ENCODE data around the gene DST. TPM values are rescaled to one million over a fixed set of nuclear protein-coding genes. Genes with fewer than 3 reads are reported as not detected.

DST gene
- total and polyA plus RNA-seq, 2 experiments from 2014 or later, result 103 to 369 TPM

DNA sequence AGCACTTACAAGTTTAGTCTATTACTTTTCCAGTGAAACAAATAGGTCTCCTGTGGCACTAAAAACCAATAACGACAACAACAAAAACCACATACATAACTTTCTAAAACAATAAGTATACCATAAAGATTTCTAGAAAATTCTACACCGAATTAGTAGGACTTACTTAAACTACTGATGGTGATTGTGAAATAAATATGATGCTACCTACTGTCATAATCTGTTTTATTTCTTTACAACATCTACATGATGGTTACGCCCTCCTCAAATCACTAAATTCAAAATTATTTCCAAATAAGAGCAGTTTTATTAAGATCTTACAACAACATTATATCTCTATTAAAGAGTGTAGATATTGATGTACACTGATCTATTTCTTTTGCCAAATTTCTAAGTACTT, 147.0 kb downstream of the DST start:
- TF ChIP-seq, protein P1, sequence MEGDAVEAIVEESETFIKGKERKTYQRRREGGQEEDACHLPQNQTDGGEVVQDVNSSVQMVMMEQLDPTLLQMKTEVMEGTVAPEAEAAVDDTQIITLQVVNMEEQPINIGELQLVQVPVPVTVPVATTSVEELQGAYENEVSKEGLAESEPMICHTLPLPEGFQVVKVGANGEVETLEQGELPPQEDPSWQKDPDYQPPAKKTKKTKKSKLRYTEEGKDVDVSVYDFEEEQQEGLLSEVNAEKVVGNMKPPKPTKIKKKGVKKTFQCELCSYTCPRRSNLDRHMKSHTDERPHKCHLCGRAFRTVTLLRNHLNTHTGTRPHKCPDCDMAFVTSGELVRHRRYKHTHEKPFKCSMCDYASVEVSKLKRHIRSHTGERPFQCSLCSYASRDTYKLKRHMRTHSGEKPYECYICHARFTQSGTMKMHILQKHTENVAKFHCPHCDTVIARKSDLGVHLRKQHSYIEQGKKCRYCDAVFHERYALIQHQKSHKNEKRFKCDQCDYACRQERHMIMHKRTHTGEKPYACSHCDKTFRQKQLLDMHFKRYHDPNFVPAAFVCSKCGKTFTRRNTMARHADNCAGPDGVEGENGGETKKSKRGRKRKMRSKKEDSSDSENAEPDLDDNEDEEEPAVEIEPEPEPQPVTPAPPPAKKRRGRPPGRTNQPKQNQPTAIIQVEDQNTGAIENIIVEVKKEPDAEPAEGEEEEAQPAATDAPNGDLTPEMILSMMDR (IDR thresholded peaks at IDR 0.05; ENCODE audit: poor library complexity), result no peak
- TF ChIP-seq EZH2 (IDR thresholded peaks at IDR 0.05; ENCODE audit: borderline replicate concordance) (no peak), EZH2phosphoT487 (IDR thresholded peaks at IDR 0.05; ENCODE audit: low read depth, severe bottlenecking, unreplicated experiment) (no peak)
- H3K4me3 ChIP-seq, result no peak overlapping the region
- 96% methylated on average over 3 of the region's 3 CpGs for WGBS (ENCODE audit: low lambda C conversion rate, missing lambda C conversion rate)
- no peak for DNase-seq (ENCODE audit: low spot score)
- H3K9me2 ChIP-seq (replicated peaks; ENCODE audit: insufficient read depth), result no peaks in the 10 kb centered on the region
- H2AFZ ChIP-seq, result no peak overlapping the region
- H4K20me1 ChIP-seq (ENCODE audit: insufficient read depth, poor library complexity, severe bottlenecking), result no peaks in the 10 kb centered on the region
- H3K27ac ChIP-seq, result no peak overlapping the region
- H3K9me3 ChIP-seq (ENCODE audit: low read depth), result no peaks in the 10 kb centered on the region
- H3K36me3 ChIP-seq (replicated peaks; ENCODE audit: insufficient read depth, low read depth), result peaks cover 4% of the 10 kb centered on the region
- H3K79me2 ChIP-seq, result no peaks in the 10 kb centered on the region
- H3K4me2 ChIP-seq, result no peak overlapping the region
- no peaks in the 10 kb centered on the region for H3K4me1 ChIP-seq (ENCODE audit: insufficient read depth)
- no peaks in the 10 kb centered on the region for H3K27me3 ChIP-seq

DNA sequence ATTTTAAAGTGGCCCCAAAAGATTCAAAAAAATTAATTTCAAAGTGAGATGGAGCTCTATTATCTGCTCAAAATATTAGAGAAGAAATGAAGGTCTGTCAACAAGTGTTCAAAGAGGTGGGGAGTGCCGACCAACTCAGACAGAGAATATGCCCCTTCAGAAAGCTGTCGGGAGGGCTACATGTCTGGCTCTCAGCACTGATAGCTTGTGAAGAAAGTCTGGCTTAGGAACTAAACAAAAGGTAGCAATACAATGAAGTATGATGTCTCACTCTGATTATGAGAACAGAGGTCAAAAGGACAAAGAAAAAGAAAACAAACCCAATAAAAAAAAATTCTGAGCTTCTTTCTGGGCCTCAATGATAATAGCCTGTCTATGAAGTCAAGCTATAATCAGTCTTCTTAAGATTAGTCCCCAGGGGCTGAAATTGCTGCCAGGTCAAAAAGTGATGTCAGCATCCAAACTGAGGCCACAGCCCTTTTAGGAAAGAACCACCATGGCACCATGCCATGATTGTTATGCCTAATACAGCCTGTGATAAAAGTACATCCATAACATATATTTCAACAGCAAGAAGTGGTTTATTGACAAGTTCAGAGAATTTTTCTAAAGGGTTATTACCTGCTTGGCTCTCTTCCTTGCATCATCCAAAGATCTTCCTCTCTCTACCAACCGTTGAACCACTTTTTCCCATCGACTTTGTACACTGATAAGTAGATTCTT, 150.9 kb downstream of the DST start:
- TF ChIP-seq, protein P1 (IDR thresholded peaks at IDR 0.05; ENCODE audit: poor library complexity), result no peak
- H3K9me3 ChIP-seq (ENCODE audit: low read depth), result no peaks in the 10 kb centered on the region
- no peaks in the 10 kb centered on the region for H3K9me2 ChIP-seq (replicated peaks; ENCODE audit: insufficient read depth)
- no peaks in the 10 kb centered on the region for H3K79me2 ChIP-seq
- no peak overlapping the region for H2AFZ ChIP-seq
- H3K4me3 ChIP-seq, result no peak overlapping the region
- 87% methylated on average over 4 of the region's 4 CpGs for WGBS (ENCODE audit: low lambda C conversion rate, missing lambda C conversion rate)
- H3K36me3 ChIP-seq (replicated peaks; ENCODE audit: insufficient read depth, low read depth), result no peaks in the 10 kb centered on the region
- H4K20me1 ChIP-seq (ENCODE audit: insufficient read depth, poor library complexity, severe bottlenecking), result no peaks in the 10 kb centered on the region
- H3K27me3 ChIP-seq, result no peaks in the 10 kb centered on the region
- H3K4me1 ChIP-seq (ENCODE audit: insufficient read depth), result no peaks in the 10 kb centered on the region
- no peak overlapping the region for H3K4me2 ChIP-seq
- H3K27ac ChIP-seq, result no peak overlapping the region
- DNase-seq (ENCODE audit: low spot score), result no peak

- H3K36me3 ChIP-seq (replicated peaks; ENCODE audit: insufficient read depth, low read depth), result no peaks in the 10 kb centered on the region
- H3K9me3 ChIP-seq (ENCODE audit: low read depth), result no peaks in the 10 kb centered on the region
- H3K4me3 ChIP-seq, result no peak overlapping the region
- H3K4me1 ChIP-seq (ENCODE audit: insufficient read depth), result no peaks in the 10 kb centered on the region
- WGBS (ENCODE audit: low lambda C conversion rate, missing lambda C conversion rate), result 96% methylated on average over 2 of the region's 2 CpGs
- H3K79me2 ChIP-seq, result no peaks in the 10 kb centered on the region
- H4K20me1 ChIP-seq (ENCODE audit: insufficient read depth, poor library complexity, severe bottlenecking), result no peaks in the 10 kb centered on the region
- no peak overlapping the region for H2AFZ ChIP-seq
- H3K27me3 ChIP-seq, result no peaks in the 10 kb centered on the region
- H3K9me2 ChIP-seq (replicated peaks; ENCODE audit: insufficient read depth), result no peaks in the 10 kb centered on the region
- no peak overlapping the region for H3K4me2 ChIP-seq
- H3K27ac ChIP-seq, result no peak overlapping the region
- TF ChIP-seq EZH2 (IDR thresholded peaks at IDR 0.05; ENCODE audit: borderline replicate concordance) (no peak), EZH2phosphoT487 (IDR thresholded peaks at IDR 0.05; ENCODE audit: low read depth, severe bottlenecking, unreplicated experiment) (no peak)
- TF ChIP-seq, protein P1 (IDR thresholded peaks at IDR 0.05; ENCODE audit: poor library complexity), result no peak
- no peak for DNase-seq (ENCODE audit: low spot score)
These were observed 151.7 kb downstream of the DST start for GRCh38 chr6:56490993-56491392.

DNA sequence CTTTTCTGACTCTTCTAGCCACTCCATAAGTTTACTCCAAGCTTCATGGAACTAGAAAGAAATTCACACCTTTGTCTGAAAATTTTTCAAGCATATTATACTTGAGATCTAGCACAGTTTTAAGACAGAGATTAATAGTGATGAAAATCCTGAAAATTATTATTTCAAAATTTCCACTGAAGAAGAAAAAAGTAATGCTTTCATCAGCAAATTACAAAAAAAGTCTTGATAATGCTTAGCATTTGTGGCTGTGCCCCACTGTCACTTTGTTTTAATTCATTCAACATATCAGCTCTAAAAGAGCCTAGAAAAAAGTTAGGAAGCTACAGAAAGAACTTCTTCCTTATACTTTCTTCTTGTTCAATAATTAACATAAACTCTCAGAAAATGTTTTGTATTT, 153.1 kb downstream of the DST start:
- no peak overlapping the region for H3K4me3 ChIP-seq
- no peaks in the 10 kb centered on the region for H3K9me2 ChIP-seq (replicated peaks; ENCODE audit: insufficient read depth)
- H3K27ac ChIP-seq, result no peak overlapping the region
- H3K79me2 ChIP-seq, result no peaks in the 10 kb centered on the region
- DNase-seq (ENCODE audit: low spot score), result no peak
- no peaks in the 10 kb centered on the region for H3K36me3 ChIP-seq (replicated peaks; ENCODE audit: insufficient read depth, low read depth)
- H3K27me3 ChIP-seq, result no peaks in the 10 kb centered on the region
- H3K4me1 ChIP-seq (ENCODE audit: insufficient read depth), result peaks cover 4% of the 10 kb centered on the region
- no peaks in the 10 kb centered on the region for H3K9me3 ChIP-seq (ENCODE audit: low read depth)
- TF ChIP-seq, protein P1 (IDR thresholded peaks at IDR 0.05; ENCODE audit: poor library complexity), result no peak
- no peak for TF ChIP-seq EZH2phosphoT487 (IDR thresholded peaks at IDR 0.05; ENCODE audit: low read depth, severe bottlenecking, unreplicated experiment)
- TF ChIP-seq EZH2 (IDR thresholded peaks at IDR 0.05; ENCODE audit: borderline replicate concordance), result no peak
- no peak overlapping the region for H2AFZ ChIP-seq
- H4K20me1 ChIP-seq (ENCODE audit: insufficient read depth, poor library complexity, severe bottlenecking), result no peaks in the 10 kb centered on the region
- no peak overlapping the region for H3K4me2 ChIP-seq

All from hepatocyte (in vitro differentiated cells).